NCI-H2171 (cell line): ENCODE results near the gene GMPS.
"Not testable (repeated sequence)": the region's sequence is repeated elsewhere in the genome, so short reads cannot be mapped to it uniquely, and the experiment has no call there.

ENCODE experiments used
- DNase-seq: peaks from one replicate; lab custom pipeline; 2025; lab: John Stamatoyannopoulos, UW

The GMPS gene

DNA sequence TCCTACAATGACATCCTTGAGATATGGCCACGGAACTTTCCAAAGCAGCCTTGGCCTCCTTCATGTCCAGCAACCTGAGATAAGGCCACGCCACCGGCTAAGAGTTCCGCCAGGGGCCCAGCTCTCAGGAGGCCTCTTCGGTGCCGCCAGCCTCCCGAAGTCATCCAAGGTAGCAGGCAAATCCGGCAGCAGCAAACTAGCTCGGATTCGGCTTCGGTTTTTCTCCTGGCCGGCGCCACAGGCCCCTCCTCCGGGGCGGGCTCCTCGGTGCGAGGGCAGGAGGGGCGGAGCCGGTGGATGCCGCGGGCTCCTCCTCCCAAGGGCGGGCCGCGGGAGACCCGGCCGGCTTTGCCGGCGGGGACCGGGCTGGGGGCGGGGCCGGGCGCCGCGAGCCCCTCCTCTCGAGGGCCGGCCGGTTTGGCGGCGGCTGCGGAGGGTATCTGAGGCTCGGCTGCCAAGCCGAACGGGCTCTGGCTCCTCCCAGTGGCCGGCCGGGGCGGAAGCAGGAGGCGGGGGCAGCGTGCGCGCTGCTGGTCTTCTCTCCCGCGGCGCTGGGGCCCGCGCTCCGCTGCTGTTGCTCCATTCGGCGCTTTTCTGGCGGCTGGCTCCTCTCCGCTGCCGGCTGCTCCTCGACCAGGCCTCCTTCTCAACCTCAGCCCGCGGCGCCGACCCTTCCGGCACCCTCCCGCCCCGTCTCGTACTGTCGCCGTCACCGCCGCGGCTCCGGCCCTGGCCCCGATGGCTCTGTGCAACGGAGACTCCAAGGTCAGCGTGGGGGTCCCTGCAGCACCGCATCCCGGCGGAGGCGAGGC, at the start of gene GMPS:
Gene GMPS (plus strand): TSS at position 518 of the 812 bp plus-strand sequence. CDS start 221 bp downstream, at position 739.
- peak; percentile 93 for DNase-seq

DNA sequence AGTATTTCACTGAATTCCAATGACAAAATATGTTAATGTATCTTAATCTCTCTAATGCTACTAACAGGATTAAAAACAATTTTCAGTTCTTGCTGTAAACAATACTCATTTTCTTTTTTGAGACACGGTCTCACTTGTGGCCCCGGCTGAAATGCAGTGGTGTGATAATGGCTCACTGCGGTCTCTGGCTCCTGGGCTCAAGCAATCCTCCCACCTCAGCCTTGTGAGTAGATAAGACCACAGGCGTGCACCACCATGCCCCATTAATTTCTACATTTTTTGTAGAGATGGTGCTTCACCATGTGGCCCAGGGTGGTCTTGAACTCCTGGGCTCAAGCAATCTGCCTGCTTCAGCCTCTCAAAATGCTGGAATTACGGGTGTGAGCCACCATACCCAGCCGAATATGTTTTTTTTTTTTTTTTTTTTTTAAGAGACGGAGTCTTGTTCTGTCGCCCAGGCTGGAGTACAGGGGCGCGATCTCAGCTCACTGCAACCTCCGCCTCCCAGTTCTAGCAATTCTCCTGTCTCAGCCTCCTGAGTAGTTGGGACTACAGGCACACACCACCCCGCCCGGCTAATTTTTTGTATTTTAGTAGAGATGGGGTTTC, 41.9 kb upstream of the GMPS start:
- not testable (repeated sequence) for DNase-seq

DNA sequence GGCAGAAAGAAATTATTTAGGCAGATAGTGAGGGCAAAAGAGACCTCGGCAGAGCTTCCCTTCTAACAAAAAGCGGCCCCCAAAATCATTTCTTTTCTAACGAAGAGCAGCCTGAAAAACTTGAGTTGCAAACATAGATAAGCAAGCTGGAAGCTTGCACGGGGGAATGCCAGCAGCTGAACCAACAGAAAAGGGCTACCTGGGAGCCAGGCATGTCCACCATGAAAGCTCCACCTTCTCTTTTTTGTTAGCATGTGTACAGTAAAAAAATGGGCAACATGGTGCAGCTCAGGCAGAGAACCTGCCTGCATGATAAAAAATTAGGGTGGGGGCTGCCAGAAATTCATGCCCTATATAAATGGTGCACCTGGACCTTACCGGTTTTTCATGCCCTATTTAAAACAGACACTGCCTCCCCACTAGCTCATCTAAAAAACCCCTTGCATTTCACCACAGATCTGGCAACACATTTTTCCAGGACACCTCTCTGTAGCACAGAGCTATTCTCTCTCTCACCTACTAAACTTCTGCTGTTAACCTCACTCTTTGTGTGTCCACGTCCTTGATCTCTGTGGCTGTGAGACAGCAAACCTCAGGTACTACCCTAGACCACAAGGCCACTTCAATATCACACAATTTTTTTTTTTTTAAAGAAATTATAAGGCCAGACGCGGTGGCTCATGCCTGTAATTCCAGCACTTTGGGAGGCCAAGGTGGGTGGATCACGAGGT, 34.9 kb upstream of the GMPS start:
- DNase-seq = no peak

DNA sequence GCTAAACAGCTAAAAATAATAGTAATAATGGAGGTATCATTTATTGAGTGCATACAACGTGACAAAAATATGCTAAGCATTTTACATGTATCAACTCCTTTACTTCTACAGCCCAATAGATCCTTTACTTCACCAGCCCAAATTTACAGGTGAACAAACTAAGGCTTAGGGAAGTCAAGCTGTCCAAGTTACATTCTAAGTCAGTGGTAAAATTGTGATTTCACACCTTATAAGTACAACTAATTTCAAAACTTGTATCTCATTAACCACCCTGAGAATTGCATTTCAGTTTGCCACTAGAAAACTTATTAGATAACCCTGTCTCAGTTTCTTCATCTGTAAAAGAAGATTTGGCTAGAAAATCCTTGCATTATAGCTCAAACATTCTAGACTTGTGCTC, 26.9 kb upstream of the GMPS start:
- no peak for DNase-seq

DNA sequence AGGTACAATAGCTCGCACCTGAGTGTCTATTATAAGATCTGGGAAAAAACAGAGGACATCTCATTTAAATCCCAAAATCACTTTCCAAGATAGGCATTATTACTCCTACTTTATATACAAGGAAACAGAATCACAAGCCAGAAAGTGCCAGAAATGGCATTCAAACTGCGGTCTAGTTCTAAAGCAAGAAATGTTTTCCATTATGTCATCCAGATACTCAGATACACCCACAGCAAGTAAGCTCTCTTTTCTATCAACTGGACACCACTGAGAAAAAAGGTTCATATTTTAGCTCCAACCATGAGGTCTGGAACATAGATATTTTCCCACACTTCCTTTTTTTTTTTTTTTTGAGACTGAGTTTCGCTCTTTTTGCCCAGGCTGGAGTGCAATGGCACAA, 24.3 kb upstream of the GMPS start:
- DNase-seq = no peak

DNA sequence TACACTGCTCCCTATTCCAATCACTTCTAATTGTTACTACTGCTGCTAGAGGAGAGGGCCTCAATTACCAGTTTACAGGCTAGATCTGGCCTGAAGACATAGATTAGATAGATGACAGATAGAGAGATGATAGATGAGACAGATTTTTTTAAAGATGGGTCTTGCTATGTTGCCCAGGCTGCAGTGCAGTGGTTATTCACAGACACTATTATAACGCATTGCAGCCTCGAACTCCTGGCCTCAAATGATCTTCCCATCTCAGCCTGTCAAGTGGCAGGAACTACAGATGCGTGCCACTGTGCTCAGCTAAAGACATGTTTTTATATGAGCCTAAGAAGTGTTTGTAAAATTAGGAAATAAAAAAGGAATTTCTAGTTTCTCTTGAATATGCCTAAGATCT, 22.5 kb upstream of the GMPS start:
- no peak for DNase-seq

DNA sequence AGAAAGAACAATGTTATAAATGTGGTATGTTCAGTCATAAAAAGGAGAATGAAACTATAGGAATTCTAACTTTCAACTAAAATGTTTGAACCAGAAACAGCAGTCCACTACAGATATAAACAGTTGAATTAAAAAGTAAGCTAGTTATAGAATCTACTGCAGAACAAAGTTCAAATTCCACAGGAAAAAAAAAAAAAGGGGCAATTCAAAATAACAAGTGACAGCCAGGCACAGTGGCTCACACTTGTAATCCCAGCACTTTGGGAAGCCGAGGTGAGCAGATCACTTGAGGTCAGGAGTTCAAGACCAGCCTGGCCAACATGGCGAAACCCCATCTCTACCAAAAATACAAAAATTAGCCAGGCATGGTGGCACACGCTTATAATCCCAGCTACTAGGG, 21.0 kb upstream of the GMPS start:
- DNase-seq = not testable (repeated sequence)

DNA sequence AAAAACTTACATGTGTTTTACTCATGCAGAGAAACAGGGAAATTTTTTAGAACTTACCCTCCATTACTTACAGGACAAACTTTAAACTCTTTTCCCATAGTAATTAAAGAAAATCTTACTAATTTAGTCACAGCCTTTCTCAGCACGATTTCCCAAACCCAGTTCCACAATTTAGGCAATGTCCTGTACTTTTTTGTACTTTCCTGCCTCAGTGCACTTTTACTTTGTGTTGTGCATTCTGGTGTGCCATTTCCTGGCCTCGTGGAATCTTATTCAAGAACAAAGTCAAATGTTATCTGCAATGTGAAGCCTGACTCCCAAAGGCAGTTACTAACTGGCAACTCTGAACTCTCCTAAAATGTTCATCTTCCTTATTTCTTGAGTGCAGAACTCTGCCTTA, 18.1 kb upstream of the GMPS start:
- no peak for DNase-seq

DNA sequence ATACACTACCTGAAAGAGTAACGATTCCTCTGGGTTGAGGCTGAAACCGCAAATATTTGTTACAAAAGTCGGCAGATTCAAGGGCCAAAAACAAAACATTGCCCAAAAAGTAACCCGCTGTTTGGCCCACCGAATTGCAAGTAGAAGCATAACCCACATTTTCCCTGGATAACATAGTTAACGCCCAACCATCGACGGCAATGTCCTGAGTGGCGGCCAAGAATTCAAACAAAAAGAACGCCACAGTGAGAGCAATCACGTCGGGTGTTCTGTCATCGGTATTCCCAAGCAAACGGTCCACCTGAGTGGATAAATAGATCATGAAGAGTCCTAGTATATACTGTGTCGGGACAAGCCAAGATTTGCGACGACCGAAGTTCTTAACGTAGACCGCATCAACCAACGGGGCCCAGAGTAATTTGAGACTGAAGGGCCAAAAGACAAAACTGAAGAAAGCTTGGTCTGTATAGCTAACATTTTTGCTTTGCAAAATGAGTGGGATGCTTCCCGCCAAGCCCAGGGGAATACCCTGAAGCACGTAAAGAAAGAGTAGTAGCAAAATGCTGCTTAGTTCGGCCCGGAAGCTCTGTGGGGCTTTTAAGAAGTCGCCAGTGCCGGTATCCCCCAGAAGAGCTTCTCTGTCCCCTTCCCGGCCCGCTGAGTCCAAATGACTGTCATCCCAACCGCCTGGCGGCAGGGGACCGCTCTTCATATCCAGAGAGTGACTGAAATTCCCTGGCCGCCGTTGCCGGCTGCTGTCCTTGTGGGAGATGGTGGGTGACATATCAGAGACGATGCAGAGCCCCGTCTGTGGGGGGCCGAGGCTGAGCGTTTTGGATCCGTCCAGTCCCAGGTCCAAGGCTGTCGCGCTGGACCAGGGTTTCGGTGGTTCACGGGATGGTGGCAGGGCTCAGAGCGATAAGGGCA, 17.0 kb upstream of the GMPS start:
- DNase-seq = no peak

DNA sequence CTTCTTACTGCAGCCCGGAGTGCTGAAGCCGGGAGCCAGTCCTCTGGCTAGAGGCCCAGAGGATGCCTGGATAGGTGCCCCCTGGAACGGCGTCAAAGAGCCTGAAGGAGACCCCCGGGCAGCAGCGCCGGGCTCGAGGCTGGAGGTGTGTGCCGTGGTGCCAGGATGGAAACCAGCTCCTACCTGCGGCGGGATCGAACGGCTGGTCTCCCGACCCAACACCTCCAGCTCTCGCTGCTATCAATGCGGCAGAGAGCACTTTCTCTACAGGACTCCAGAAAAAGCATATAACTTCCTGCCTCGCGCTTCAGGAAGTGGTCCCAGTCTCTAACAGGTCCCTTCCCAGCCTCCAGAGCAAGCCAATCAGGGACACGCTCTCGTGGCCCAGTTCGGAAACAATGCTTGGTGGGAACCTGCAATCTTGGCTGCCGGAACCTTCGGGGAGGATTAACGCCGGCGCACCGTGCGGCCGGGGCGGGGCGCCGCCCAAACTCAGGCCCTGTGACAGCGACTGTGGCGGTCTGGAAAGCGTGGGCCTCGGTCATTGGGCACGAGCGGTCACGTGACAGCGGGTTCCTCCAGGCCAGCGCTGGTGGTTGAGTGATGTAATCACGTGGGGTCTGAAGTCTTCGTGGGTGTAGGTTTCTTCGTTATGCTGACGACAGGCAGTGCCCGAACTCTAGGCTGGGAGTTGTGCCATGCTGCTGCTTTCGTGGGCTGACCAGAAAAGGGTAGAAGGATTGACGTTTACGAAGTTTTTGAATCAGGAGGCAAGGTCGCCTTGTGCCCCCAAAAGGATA, 16.1 kb upstream of the GMPS start, which contains the start of gene SLC33A1:
Gene SLC33A1 (minus strand): TSS at position 287 of the 800 bp plus-strand sequence. CDS start 430 bp downstream, outside the sequence.
- peak; percentile 99 for DNase-seq

DNA sequence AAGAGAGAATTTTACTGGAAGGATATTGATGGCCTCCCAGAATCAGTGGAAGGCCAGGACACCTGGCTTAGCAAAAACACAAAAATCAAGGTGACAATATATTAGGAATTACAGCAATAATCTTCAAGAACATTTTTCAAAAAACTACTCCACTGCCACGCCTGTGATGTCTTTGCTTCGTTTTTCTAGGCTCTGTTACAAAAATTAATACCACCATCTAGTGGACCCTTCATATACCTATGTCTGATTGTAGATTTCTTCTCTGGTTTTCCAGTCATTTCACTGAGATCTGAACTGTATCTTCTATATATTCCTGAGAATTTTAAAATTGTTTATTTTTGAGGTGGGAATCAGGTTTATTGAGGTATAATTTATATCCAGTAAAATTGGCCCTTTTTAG, 10.6 kb upstream of the GMPS start:
- no peak for DNase-seq

DNA sequence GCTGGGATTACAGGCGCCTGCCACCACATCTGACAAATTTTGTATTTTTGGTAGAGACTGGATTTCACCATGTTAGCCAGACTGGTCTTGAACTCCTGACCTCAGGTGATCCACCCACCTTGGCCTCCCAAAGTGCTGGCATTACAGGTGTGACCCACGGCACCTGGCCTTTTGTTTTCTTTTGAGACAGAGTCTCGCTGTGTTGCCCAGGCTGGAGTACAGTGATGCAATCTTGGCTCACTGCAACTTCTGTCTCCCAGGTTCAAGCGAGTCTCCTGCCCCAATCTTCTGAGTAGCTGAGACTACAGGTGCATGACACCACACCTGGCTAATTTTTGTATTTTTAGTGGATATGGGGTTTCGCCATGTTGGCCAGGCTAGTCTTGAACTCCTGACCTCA, 10.0 kb upstream of the GMPS start:
- not testable (repeated sequence) for DNase-seq

DNA sequence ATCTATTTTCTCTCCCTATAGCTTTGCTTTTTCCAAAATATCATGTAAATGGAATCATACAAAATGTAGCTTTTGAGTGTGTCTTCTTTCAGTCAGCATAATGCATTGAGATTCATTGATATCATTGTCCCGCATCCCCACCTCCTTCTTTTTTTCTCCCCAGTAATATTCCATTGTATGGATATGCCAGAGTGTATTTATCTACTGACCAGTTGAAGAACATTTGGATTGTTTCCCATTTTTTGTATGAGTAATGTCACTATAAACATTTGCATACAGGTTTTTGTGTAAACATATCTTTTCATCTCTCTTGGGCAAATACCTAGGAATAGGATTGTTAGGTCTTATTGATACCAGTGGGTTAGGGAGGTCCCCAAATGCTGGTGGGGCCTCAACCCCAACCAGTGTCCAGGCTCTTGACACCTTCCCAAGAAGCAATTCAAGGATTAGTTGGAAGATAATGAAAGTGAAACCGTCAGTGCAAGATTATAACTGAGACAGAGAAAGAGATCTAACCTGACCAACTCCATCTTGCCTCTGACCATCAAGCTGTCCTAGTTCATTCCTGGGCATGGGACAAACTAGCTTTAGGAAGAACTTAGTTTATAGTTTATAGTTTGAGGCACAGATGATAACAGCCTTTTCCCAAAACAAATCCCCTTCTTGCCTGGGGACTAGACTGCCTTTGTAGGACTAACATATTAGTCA, 8.8 kb upstream of the GMPS start:
- no peak for DNase-seq

DNA sequence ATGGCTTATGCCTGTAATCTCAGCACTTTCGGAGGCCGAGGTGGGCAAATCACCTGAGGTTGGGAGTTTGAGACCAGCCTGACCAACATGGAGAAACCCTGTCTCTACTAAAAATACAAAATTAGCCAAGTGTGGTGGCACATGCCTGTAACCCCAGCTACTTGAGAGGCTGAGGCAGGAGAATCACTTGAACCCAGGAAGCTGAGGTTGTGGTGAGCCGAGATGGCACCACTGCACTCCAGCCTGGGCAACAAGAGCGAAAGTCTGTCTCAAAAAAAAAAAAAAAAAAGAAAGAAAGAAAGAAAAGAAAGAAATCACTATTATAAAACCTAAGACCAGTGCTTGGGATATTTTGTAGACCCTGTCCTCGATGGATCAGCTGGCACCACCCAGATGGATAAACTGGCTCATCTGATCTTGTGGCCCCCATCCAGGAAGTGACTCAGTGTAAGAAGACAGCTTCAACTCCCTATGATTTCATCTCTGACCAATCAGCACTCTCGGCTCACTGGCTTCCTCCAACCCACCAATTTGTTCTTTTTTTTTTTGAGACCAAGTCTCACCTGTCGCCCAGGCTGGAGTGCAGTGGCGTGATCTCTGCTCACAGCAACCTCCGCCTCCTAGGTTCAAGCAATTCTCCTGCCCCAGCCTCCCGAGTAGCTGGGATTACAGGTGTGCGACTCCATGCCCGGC, 8.0 kb upstream of the GMPS start:
- DNase-seq = not testable (repeated sequence)

DNA sequence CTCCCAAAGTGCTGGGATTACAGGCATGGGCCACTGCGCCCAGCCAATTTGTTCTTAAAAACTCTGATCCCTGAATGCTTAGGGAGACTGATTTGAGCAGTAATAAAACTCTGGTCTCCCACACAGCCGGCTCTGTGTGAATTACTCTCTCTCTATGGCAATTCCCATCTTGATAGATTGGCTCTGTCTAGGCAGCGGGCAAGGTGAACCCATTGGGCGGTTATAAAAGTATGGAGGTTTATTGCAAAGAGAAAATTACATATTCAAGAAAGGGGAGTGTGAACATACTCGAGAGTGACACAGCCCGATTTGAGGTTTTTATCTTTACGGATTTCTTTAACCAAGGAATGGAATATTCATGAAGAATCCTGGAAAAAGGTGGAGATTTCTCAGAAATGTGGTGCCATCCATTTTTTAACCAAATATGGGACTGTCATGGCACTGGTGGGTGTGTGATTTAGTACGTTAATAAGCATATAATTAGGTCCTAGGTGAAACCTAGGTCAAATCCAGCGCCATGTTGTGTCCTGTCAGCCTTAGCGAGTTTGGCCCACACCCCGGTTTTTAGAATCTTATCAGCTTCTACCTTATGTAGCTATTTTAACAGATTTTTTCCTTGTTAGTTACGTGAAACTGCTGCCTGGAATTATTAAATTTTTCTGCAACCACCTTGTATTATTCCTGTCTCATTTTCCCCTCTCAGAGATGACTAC, 7.2 kb upstream of the GMPS start:
- DNase-seq = no peak

DNA sequence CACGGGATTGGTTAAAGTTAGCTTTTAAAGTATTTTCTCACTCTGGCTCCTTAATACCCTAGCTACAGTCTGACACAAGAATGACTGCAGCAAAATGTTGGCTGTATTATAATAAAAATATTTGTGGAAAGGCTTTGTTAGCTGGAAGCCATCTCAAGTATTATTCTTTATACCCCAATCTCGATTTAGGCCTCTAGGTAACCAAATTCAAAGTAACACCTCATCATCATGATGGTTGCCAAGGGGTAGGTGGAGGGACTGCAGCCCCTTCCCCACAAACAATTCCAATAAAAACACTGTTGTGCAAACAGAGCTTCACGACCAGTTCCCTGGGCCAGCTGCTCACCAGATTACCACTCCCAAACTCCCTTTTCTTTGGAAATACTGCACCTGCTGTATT, 759 bp upstream of the GMPS start:
- no peak for DNase-seq

DNA sequence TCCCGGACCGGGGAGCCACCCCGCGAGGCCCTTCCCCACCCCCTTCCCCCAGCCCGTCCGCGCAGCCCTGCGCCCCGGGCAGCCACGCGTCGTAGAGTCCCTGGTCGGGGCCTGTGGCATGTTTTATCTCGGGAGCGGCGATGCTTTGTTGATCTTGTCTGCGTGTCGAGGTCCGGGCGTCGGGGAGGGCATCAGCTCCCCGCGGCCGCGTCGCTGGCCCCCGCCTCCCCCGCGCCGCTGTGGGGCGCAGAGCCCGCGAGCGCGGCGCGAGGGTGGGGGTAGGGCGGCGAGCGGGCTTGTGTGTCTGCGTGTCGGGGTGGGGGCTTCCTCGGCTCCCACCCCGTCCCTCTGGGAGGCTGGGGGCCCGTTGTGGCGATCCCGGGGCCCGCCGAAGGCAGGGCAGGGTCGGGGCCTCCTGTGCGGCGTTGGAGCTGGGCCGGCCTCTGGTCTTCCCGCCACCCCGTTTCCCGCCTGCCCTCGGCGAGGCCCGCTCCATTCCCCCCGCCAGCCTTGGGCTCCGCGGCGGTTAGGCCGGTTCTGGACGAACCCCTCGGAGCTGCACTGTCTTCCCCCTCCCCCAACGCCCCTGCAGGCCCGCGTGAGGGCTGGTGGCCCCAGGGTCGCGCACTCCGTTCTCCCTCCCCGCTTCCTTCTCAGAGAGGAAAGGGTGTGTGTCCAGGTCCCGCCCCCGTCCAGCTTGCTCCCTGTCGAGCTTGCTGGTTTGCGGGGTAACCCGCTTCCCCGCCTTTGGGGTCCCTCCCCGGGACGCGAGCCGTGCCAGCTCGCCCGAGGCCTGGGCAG, 695 bp downstream of the GMPS start:
- DNase-seq = peak; percentile 9

DNA sequence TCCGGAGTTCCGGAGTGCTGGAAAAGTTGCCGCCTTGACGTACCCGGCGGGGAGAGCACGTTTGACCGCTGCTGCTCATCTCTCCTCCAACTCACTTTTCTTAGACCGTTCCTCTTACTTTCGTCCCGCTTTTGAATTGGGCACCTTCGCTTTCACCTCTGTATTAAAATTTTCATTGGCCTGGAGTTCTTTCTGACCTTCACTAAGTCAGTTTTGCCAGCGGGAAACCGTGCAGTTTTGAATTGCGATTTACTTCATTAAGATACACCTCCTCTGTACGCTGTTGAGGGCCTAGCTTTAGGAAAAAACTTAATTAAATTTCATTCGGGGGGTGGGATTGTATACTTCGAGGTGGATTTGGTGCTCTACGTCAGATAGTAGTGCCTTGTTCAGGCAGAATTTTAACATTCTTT, 1.3 kb downstream of the GMPS start:
- DNase-seq = no peak
